HEK293 (cell line): Measurements from ENCODE around the gene CFAP70.

Source experiments
- CTCF ChIP-seq: fragments of 450-650 bp; formaldehyde crosslinking; IDR thresholded peaks from 2 replicates; pipeline ENCODE4 v1.5.1; 2016; ENCODE audit warnings: missing biosample characterization, missing genetic modification characterization
- HOXA7 ChIP-seq: sonication (generic); formaldehyde crosslinking; IDR thresholded peaks from 2 replicates; pipeline ENCODE4 v1.8.1; 2022; ENCODE audit warnings: missing genetic modification reagents, borderline replicate concordance
- MYNN ChIP-seq: fragments of 450-650 bp; formaldehyde crosslinking; IDR thresholded peaks from 2 replicates; pipeline ENCODE4 v1.5.1; 2016; ENCODE audit warnings: missing biosample characterization, missing genetic modification characterization, borderline replicate concordance
- ZFP41 ChIP-seq: fragments of 450-650 bp; formaldehyde crosslinking; IDR thresholded peaks from 2 replicates; pipeline ENCODE4 v1.5.1; 2016; ENCODE audit warnings: missing biosample characterization, missing genetic modification characterization, borderline replicate concordance
- ZNF133 ChIP-seq: fragments of 450-650 bp; formaldehyde crosslinking; IDR thresholded peaks from 2 replicates; pipeline ENCODE4 v1.5.1; 2016; ENCODE audit warnings: missing biosample characterization, missing genetic modification characterization
- ZNF140 ChIP-seq: fragments of 450-650 bp; formaldehyde crosslinking; IDR thresholded peaks from 2 replicates; pipeline ENCODE4 v1.5.1; 2016; ENCODE audit warnings: missing biosample characterization, missing genetic modification characterization
- ZNF23 ChIP-seq: fragments of 450-650 bp; formaldehyde crosslinking; IDR thresholded peaks from 2 replicates; pipeline ENCODE4 v1.5.1; 2016; ENCODE audit warnings: missing biosample characterization, missing genetic modification characterization, borderline replicate concordance
- ZNF274 ChIP-seq, 2 experiments: fragments of 200-500 bp in 1 of 2; fragments of 450-650 bp in 1 of 2; sonication (Bioruptor generic) in 1 of 2; formaldehyde crosslinking in 1 of 2; IDR thresholded peaks; 2 replicates each; pipeline versions ENCODE4 v1.5.1 to v1.6.1; 2014 to 2016; ENCODE audit warnings: borderline replicate concordance in 1 of 2, inconsistent platforms in 1 of 2, low read length in 1 of 2, missing biosample characterization in 1 of 2, missing genetic modification characterization in 1 of 2
- ZNF280D ChIP-seq: fragments of 450-650 bp; formaldehyde crosslinking; IDR thresholded peaks from 2 replicates; pipeline ENCODE4 v1.5.1; 2016; ENCODE audit warnings: missing biosample characterization, missing genetic modification characterization
- ZNF521 ChIP-seq: fragments of 450-650 bp; formaldehyde crosslinking; IDR thresholded peaks from 2 replicates; pipeline ENCODE4 v1.5.1; 2017; ENCODE audit warnings: missing biosample characterization, mild to moderate bottlenecking, missing genetic modification characterization

- no peak for TF ChIP-seq ZNF274 (IDR thresholded peaks at IDR 0.05; ENCODE audit: low read length)
- TF ChIP-seq ZNF274 (tag by site-specific recombination; IDR thresholded peaks at IDR 0.05; ENCODE audit: borderline replicate concordance) = no peak
- no peak for TF ChIP-seq CTCF
- TF ChIP-seq ZFP41 (tag by site-specific recombination) = no peak
- TF ChIP-seq HOXA7 = no peak
- TF ChIP-seq ZNF23 (tag by site-specific recombination) = no peak
- TF ChIP-seq ZNF133 = no peak
- no peak for TF ChIP-seq ZNF280D
- no peak for TF ChIP-seq ZNF140
- TF ChIP-seq MYNN (tag by site-specific recombination) = no peak
- no peak for TF ChIP-seq ZNF521 (tag by site-specific recombination)
These were observed 95.6 kb downstream of the CFAP70 start for GRCh38 chr10:73262880-73263555.
